Measurements from ENCODE around the gene RHBDF1. TPM values are rescaled to one million over a fixed set of nuclear protein-coding genes. Genes with fewer than 3 reads are reported as not detected.

RHBDF1 gene
- total RNA-seq, 4 donors from 2014 or later, result 26.7 to 43.0 (median 30.2) TPM

DNA sequence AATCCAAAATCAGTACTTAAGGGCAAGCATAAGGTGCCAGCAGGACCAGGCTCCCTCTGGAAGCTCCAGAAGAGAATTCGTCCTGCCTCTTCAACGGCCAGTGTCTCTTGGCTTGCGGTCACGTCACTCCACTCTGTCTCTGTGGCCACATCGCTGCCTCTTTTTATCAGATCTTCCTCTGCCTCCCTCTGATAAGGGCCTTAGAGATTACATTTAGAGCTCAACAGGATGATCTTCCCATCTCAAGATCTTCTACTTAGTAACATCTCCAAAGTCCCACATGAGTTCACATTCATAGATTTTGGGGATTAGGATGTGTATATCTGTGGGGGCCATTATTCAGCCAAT is 22.5 kb upstream of the RHBDF1 start:
- Histone ChIP-seq H3K4me3 (no peak overlapping the region), H3K27me3 (no peaks in the 10 kb centered on the region), H3K9me3 (no peaks in the 10 kb centered on the region), H3K27ac (replicated peaks in 1 of 4) (no peak overlapping the region), H3K36me3 (peaks cover 11 to 52% (median 49%) of the 10 kb centered on the region in 4 donors), H3K4me1 (peaks cover 17 to 34% (median 25%) of the 10 kb centered on the region in 4 donors)
- intact Hi-C loops (cut with DNase I), result no loop called here
- TF ChIP-seq POLR2A (IDR thresholded peaks at IDR 0.05; ENCODE audit: low read depth) (no peak), EP300 (IDR thresholded peaks at IDR 0.05) (no peak), POLR2AphosphoS5 (IDR thresholded peaks at IDR 0.05) (no peak)
- no peak for DNase-seq (ENCODE audit: extremely low spot score)
- WGBS, result 90% methylated on average over 5 of the region's 5 CpGs

DNA sequence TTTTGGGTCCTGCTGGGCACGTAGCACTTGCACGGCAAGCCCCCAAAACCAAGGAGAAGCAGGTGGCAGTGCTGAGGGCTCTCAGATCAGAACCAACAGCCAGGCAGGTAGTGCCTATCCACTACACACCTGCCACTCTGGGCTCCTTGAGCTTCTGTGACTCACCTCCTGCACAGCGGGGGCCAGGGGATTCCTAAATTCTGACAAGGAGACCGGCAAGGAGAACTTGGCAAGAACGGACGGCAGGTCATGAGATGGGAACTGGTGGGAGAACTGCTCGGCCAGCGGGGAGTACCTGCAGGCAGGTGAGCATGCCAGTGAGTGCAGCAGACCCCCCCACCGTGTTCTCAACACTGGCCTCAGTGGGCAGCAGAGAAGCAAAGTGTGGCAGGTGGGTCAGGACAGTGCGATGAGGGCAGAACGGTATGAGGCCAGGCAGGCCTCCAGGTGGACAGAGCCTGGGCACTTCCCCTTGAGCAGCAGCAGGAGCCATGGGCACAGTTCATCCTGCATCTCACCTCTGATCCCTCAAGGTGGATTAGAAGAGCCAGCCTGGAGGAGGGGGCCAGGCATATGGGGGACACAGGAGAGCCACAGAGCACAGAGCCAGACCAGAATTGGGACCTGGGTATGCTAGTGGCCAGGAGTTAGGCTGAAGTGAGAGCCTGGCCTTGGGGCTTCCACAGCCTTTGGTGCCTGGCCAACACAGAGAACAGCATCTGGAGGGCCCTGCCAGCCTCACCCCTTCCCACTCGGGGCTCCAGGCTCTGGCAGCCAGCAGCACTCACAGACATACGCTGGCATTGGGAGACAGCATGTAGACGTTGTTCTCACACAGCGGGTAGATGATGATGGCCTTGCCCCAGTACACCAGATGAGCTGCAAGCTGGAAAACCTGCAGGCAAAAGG is 20.3 kb upstream of the RHBDF1 start:
- TF ChIP-seq POLR2A (IDR thresholded peaks at IDR 0.05; ENCODE audit: low read depth) (no peak), POLR2AphosphoS5 (IDR thresholded peaks at IDR 0.05) (no peak)
- intact Hi-C loops (cut with DNase I), result no loop called here
- Histone ChIP-seq H3K4me3 (no peak overlapping the region), H3K4me1 (peaks cover 17 to 32% (median 23%) of the 10 kb centered on the region in 4 donors), H3K27me3 (no peaks in the 10 kb centered on the region), H3K36me3 (peaks cover 15 to 57% (median 54%) of the 10 kb centered on the region in 4 donors), H3K9me3 (no peaks in the 10 kb centered on the region), H3K27ac (replicated peaks in 1 of 4) (peak overlapping the region in 1 of 4 donors; percentile 28)
- WGBS, result 92% methylated on average over 12 of the region's 15 CpGs
- DNase-seq (ENCODE audit: extremely low spot score), result no peak

GRCh38 chr16:91484-91883 is 19.1 kb upstream of the RHBDF1 start:
- intact Hi-C loops (cut with DNase I), result no loop called here
- H3K27ac ChIP-seq (replicated peaks in 1 of 4), result peak overlapping the region in 1 of 4 donors; percentile 28
- no peaks in the 10 kb centered on the region for H3K9me3 ChIP-seq
- WGBS, result 74% methylated on average over 8 of the region's 9 CpGs
- TF ChIP-seq POLR2A (IDR thresholded peaks at IDR 0.05; ENCODE audit: low read depth) (no peak), EP300 (IDR thresholded peaks at IDR 0.05) (no peak), POLR2AphosphoS5 (IDR thresholded peaks at IDR 0.05) (no peak)
- TF ChIP-seq, protein P1, sequence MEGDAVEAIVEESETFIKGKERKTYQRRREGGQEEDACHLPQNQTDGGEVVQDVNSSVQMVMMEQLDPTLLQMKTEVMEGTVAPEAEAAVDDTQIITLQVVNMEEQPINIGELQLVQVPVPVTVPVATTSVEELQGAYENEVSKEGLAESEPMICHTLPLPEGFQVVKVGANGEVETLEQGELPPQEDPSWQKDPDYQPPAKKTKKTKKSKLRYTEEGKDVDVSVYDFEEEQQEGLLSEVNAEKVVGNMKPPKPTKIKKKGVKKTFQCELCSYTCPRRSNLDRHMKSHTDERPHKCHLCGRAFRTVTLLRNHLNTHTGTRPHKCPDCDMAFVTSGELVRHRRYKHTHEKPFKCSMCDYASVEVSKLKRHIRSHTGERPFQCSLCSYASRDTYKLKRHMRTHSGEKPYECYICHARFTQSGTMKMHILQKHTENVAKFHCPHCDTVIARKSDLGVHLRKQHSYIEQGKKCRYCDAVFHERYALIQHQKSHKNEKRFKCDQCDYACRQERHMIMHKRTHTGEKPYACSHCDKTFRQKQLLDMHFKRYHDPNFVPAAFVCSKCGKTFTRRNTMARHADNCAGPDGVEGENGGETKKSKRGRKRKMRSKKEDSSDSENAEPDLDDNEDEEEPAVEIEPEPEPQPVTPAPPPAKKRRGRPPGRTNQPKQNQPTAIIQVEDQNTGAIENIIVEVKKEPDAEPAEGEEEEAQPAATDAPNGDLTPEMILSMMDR (IDR thresholded peaks at IDR 0.05), result no peak
- no peak overlapping the region for H3K4me3 ChIP-seq
- peaks cover 19 to 66% (median 62%) of the 10 kb centered on the region in 4 donors for H3K36me3 ChIP-seq
- H3K4me1 ChIP-seq, result peaks cover 11 to 21% (median 12%) of the 10 kb centered on the region in 4 donors
- no peak for DNase-seq (ENCODE audit: extremely low spot score)
- H3K27me3 ChIP-seq, result no peaks in the 10 kb centered on the region

DNA sequence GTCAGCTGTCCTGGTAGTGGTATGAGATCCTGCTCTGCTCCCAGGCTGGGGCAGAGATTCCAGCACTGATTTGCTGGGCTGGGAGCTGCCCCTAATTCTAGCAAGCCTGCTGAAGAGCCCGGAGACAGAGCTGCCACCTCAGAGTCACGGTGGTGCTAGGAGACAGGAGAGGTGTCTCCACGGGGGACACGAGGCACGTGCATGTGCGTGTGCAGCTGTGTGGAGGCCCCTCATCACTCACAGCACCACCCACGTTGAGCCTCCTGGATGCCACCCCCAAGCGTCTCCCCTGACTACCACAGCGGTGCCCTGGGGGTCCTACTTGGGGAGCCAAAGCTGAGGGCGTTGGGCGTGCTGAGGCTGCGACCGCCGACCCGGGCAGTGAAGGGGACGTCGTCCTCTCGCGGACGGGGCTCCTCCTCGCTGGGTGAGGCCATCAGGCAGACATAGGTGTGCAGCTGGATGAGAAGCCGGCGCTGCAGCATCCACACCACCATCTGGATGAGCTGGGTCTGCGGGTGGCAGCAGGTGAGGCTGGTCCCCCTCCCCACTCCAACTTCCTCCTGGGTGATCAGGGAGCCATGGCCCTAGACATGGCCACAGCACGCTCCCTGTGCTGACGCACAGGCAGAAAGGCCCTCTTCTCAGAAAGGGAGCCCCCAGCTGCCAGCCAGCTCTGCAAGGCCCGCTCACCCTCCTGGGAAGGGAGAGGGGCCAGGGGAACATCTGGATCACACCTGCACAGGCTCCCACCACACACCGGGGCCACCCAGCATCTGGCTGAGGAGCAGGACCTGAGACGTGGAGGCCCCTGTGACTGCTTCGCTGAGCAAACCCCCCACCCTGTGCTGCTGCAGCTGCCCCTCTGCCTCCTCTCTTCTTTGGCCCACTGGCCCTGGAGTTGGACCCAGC is 17.2 kb upstream of the RHBDF1 start:
- Histone ChIP-seq H3K27ac (replicated peaks in 1 of 4) (no peak overlapping the region), H3K4me1 (peaks cover 26 to 39% (median 30%) of the 10 kb centered on the region in 4 donors), H3K4me3 (no peak overlapping the region), H3K9me3 (no peaks in the 10 kb centered on the region), H3K36me3 (peaks cover 27 to 81% (median 69%) of the 10 kb centered on the region in 4 donors), H3K27me3 (no peaks in the 10 kb centered on the region)
- DNase-seq (ENCODE audit: extremely low spot score), result no peak
- TF ChIP-seq EP300 (IDR thresholded peaks at IDR 0.05) (no peak), POLR2A (IDR thresholded peaks at IDR 0.05; ENCODE audit: low read depth) (no peak), POLR2AphosphoS5 (IDR thresholded peaks at IDR 0.05) (no peak)
- TF ChIP-seq, protein P1 (IDR thresholded peaks at IDR 0.05), result no peak
- 83% methylated on average over 20 of the region's 30 CpGs for WGBS
- intact Hi-C loops (cut with DNase I), result no loop called here

DNA sequence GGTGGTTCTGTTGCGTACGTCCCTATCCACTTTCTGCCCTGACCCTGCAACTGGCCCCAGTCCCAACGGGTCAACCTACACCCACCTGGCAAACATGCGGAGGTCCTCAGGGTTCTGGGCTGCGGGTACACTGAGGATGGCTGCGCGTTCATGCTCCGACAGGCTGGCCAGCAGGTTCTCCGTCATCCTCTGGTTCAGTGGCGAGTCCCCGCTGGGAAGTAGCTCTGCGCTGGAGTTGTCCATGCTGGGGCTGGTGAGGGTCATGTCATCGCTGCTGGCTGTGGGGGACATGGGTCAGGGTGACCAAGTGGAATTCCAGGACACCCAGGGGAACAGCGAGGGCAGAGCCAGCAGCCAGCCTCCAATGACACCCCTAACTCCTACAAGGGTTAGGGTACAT is 16.2 kb upstream of the RHBDF1 start:
- intact Hi-C loops (cut with DNase I), result no loop called here
- TF ChIP-seq POLR2A (IDR thresholded peaks at IDR 0.05; ENCODE audit: low read depth), result no peak
- H3K4me1 ChIP-seq, result peaks cover 36 to 50% (median 40%) of the 10 kb centered on the region in 4 donors

More for the DNA sequence above, 16.2 kb upstream of the RHBDF1 start:
- no peak overlapping the region for H3K4me3 ChIP-seq
- no peaks in the 10 kb centered on the region for H3K27me3 ChIP-seq
- H3K27ac ChIP-seq (replicated peaks in 1 of 4), result no peak overlapping the region
- no peak for DNase-seq (ENCODE audit: extremely low spot score)
- no peaks in the 10 kb centered on the region for H3K9me3 ChIP-seq
- 91% methylated on average over 6 of the region's 14 CpGs for WGBS
- peaks cover 27 to 83% (median 71%) of the 10 kb centered on the region in 4 donors for H3K36me3 ChIP-seq

Data from esophagus muscularis mucosa (tissue), 4 donors.